BJ (cell line): ENCODE data around the gene C1QL4. TPM values are rescaled to one million over a fixed set of nuclear protein-coding genes. Genes with fewer than 3 reads are reported as not detected.

Source experiments
- CTCF ChIA-PET: fragments of 350-600 bp; formaldehyde crosslinking; extraction: SDS; loops from one replicate; lab custom pipeline; 2021; ENCODE audit warnings: antibody characterized with exemption, inconsistent platforms; lab: Yijun Ruan, JAX
- POLR2A ChIA-PET: fragments of 300-600 bp; sonication (Branson Sonifier 250); formaldehyde crosslinking; extraction: SDS; loops from one replicate; lab custom pipeline; 2021; ENCODE audit warnings: antibody characterized with exemption; lab: Charles Lee
- DNase-seq: peaks from one replicate; pipeline ENCODE4 v3.0.0-alpha.2; 2011; ENCODE audit warnings: low read depth
- H3K27me3 ChIP-seq: 2 replicates; pipeline ENCODE4 v1.6.0; 2011; ENCODE audit warnings: low read length; ENCODE audit not compliant: control insufficient read depth, insufficient read depth
- H3K36me3 ChIP-seq: 2 replicates; pipeline ENCODE4 v1.5.1; 2011; ENCODE audit warnings: low read length; ENCODE audit not compliant: control insufficient read depth, insufficient read depth
- H3K4me3 ChIP-seq: 2 replicates; pipeline ENCODE4 v1.5.1; 2011; ENCODE audit warnings: low read depth, mild to moderate bottlenecking, control low read depth, low read length
- CTCF ChIP-seq: IDR thresholded peaks from 2 replicates; pipeline ENCODE4 v1.5.1; 2011; ENCODE audit warnings: low read depth, mild to moderate bottlenecking, control low read depth, inconsistent platforms, low read length, moderate library complexity; ENCODE audit not compliant: insufficient read depth
- polyA plus RNA-seq: library from polyadenylated mRNA; depleted of rRNA; stranded (reverse); fragments of >200 nt; gene quantifications from 2 replicates; pipeline ENCODE4 v1.2.3, GENCODE V29; 2011

Gene C1QL4
- polyA plus RNA-seq, 1 experiment = not detected

- ChIA-PET POLR2A (no interaction called here), CTCF (interaction anchor here (0.6 to 11.5 kb wide), 4 partner anchors 14 to 46 kb away, joined by 3 to 94 read pairs (median 3); no protein-coding TSS in a partner anchor)
- Histone ChIP-seq H3K27me3 (peaks cover 18% of the 10 kb centered on the region), H3K36me3 (no peaks in the 10 kb centered on the region), H3K4me3 (no peak overlapping the region)
- DNase-seq = no peak
- TF ChIP-seq CTCF = no peak
These were observed 35.2 kb downstream of the C1QL4 start for GRCh38 chr12:49301760-49302159.

- Histone ChIP-seq H3K4me3 (no peak overlapping the region), H3K36me3 (no peaks in the 10 kb centered on the region), H3K27me3 (peaks cover 48% of the 10 kb centered on the region)
- no peak for DNase-seq
- ChIA-PET CTCF (interaction anchor here (1.2 to 11.5 kb wide), 3 partner anchors 11 to 45 kb away, joined by 4 to 94 read pairs (median 7); no protein-coding TSS in a partner anchor), POLR2A (no interaction called here)
- TF ChIP-seq CTCF = no peak
These were observed 38.8 kb downstream of the C1QL4 start for GRCh38 chr12:49298160-49298559.

GRCh38 chr12:49297695-49298060, 39.3 kb downstream of the C1QL4 start:
- DNase-seq = no peak
- H3K36me3 ChIP-seq = no peaks in the 10 kb centered on the region
- no peak overlapping the region for H3K4me3 ChIP-seq
- no peak for TF ChIP-seq CTCF
- H3K27me3 ChIP-seq = peaks cover 48% of the 10 kb centered on the region
- ChIA-PET CTCF (interaction anchor here (0.8 to 11.5 kb wide), 14 partner anchors 7 to 60 kb away, joined by 3 to 94 read pairs (median 6); partner anchors contain the start of gene TROAP), POLR2A (no interaction called here)

- no peak for DNase-seq
- CTCF ChIA-PET = interaction anchor here (0.7 to 11.5 kb wide), 19 partner anchors 8 to 60 kb away, joined by 3 to 94 read pairs (median 5); partner anchors contain the start of genes C1QL4 and TROAP
- TF ChIP-seq CTCF = no peak
- Histone ChIP-seq H3K4me3 (peak overlapping the region; percentile 5; the same call in 1 of the 2 replicates), H3K36me3 (no peaks in the 10 kb centered on the region), H3K27me3 (peaks cover 48% of the 10 kb centered on the region)
- POLR2A ChIA-PET = no interaction called here
These were observed 39.9 kb downstream of the C1QL4 start for GRCh38 chr12:49296836-49297694.
